Upper lobe of right lung (tissue), 1 donor: ENCODE measurements around the gene C1GALT1C1L. TPM values are rescaled to one million over a fixed set of nuclear protein-coding genes. Genes with fewer than 3 reads are reported as not detected.

Source experiments
- ATAC-seq: fragments of 200-7000 bp; cut with Tn5 transposase; one replicate; pipeline ENCODE4 v1.9.1; 2020; ENCODE audit warnings: mild to moderate bottlenecking, moderate library complexity
- DNase-seq: peaks from one replicate; pipeline ENCODE4 v3.0.0-alpha.2; 2020
- H3K27ac ChIP-seq: fragments of 200-600 bp; one replicate; pipeline ENCODE4 v1.8.0; 2022
- H3K27me3 ChIP-seq: fragments of 200-600 bp; one replicate; pipeline ENCODE4 v1.8.0; 2022; ENCODE audit warnings: mild to moderate bottlenecking
- H3K36me3 ChIP-seq: fragments of 200-600 bp; one replicate; pipeline ENCODE4 v1.8.0; 2022
- H3K4me1 ChIP-seq: fragments of 200-600 bp; one replicate; pipeline ENCODE4 v1.8.0; 2022
- H3K4me3 ChIP-seq: fragments of 200-600 bp; one replicate; pipeline ENCODE4 v1.8.0; 2022; ENCODE audit warnings: mild to moderate bottlenecking
- H3K9me3 ChIP-seq: fragments of 200-600 bp; one replicate; pipeline ENCODE4 v1.8.0; 2022
- intact Hi-C: fragments of 100-400 bp; cut with DNase I; formaldehyde crosslinking; loops from one replicate; pipeline ENCODE4 v1.11.0; 2022
- total RNA-seq: library from RNA; stranded (reverse); fragmentation: NEBNext Ultra II Directional; extraction: Animal tissue kit (Norgen Biotek cat#: 25700); gene quantifications from one replicate; pipeline ENCODE4 v1.2.1, GENCODE V29; 2021
- TF ChIP-seq, protein P1 (sequence below): fragments of 200-600 bp; IDR thresholded peaks from one replicate; pipeline ENCODE4 v1.8.0; 2022; ENCODE audit warnings: antibody characterized with exemption
- donor health status: DM: no; HTN: yes; CAD: no; lungs with severe emphysema.

C1GALT1C1L gene
- total RNA-seq, 1 donor from 2014 or later = 0.35 TPM

DNA sequence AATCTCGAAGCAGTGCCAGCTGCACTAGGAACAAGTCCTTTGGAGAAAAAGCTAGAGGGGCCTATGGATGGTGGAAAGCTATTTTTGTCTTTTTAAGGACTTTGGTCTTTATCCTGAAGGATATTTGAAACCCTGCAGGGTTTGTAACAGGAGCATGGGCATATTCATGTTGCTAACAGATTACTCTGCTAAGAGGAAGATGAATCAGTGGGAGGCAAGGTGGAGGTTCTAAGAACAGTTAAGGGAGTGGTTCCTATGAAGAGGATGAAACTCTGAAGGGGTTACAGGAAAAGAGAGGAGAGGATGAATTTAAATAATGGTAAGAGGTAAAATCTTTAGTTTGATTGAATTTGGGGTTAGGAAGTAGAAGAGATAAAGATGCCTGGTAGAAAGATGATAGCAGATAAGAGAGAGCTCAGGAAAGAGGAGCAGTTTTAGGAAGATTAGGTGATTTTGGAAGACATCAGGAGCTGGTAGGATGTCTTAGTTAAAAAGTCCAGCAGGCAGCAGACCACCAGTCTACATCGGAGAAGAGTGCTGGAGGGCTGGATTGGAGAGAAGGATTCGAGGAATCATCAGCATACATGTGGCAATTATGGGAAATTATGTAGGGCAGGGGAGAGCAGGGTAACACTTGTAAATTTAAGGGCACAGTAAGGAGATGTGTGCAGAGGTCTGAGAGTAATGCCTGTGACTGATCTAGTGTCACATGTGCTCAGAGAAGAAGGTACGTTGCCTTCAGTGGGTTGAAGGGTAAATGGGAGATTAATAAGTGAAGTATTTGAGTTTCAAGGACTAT, 39.3 kb upstream of the C1GALT1C1L start:
- intact Hi-C loops = no loop called here
- no peaks in the 10 kb centered on the region for H3K9me3 ChIP-seq
- ATAC-seq (no peak), DNase-seq (no peak)
- H3K4me1 ChIP-seq = no peaks in the 10 kb centered on the region
- H3K36me3 ChIP-seq = peaks cover 23% of the 10 kb centered on the region
- no peak overlapping the region for H3K27ac ChIP-seq
- no peaks in the 10 kb centered on the region for H3K27me3 ChIP-seq
- H3K4me3 ChIP-seq = no peak overlapping the region
- TF ChIP-seq, protein P1, sequence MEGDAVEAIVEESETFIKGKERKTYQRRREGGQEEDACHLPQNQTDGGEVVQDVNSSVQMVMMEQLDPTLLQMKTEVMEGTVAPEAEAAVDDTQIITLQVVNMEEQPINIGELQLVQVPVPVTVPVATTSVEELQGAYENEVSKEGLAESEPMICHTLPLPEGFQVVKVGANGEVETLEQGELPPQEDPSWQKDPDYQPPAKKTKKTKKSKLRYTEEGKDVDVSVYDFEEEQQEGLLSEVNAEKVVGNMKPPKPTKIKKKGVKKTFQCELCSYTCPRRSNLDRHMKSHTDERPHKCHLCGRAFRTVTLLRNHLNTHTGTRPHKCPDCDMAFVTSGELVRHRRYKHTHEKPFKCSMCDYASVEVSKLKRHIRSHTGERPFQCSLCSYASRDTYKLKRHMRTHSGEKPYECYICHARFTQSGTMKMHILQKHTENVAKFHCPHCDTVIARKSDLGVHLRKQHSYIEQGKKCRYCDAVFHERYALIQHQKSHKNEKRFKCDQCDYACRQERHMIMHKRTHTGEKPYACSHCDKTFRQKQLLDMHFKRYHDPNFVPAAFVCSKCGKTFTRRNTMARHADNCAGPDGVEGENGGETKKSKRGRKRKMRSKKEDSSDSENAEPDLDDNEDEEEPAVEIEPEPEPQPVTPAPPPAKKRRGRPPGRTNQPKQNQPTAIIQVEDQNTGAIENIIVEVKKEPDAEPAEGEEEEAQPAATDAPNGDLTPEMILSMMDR = no peak

DNA sequence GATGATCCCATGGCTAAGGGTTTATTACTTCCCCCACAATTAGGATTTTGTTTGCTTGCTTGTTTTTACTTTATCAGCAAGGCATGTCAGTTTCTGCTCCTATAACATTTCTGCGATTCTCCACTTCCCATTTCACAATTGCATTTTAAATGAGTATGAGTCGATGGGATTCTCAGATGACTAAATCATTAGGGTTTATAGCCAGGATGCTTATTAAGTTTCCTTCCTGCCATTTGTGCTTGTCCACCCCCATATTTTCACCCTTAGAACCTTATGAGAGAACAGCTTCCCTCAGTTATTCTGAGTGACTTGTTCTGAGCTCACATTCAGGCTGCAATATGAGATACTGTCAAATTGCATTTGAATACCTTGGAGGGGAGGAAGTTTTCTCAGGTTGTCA, 37.9 kb upstream of the C1GALT1C1L start:
- ATAC-seq (no peak), DNase-seq (no peak)
- Histone ChIP-seq H3K36me3 (peaks cover 19% of the 10 kb centered on the region), H3K9me3 (no peaks in the 10 kb centered on the region), H3K4me1 (no peaks in the 10 kb centered on the region), H3K27me3 (no peaks in the 10 kb centered on the region), H3K4me3 (no peak overlapping the region), H3K27ac (no peak overlapping the region)
- intact Hi-C loops = no loop called here
- TF ChIP-seq, protein P1 = no peak

DNA sequence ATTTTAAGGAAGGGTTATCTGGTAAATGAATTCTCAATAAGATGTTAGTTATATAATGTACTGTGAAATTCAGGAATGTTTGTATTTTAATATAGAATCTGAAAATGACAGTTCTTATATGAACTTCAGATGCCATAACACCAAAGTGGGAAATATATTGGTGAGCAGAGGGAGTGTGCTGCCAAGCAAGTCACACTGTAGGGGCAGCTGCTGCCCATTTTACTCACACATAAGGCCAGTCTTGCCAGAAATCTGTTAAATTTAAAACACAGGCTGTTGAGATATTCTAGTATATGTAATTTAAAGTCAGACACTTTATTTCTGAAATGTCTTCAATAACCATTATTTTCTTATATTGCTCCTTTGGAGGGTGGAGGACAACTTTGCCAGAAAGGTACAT, 34.6 kb upstream of the C1GALT1C1L start:
- ATAC-seq (no peak), DNase-seq (no peak)
- Histone ChIP-seq H3K27ac (no peak overlapping the region), H3K4me1 (no peaks in the 10 kb centered on the region), H3K4me3 (no peak overlapping the region), H3K9me3 (no peaks in the 10 kb centered on the region), H3K36me3 (peaks cover 23% of the 10 kb centered on the region), H3K27me3 (no peaks in the 10 kb centered on the region)
- intact Hi-C loops = no loop called here
- TF ChIP-seq, protein P1 = no peak

DNA sequence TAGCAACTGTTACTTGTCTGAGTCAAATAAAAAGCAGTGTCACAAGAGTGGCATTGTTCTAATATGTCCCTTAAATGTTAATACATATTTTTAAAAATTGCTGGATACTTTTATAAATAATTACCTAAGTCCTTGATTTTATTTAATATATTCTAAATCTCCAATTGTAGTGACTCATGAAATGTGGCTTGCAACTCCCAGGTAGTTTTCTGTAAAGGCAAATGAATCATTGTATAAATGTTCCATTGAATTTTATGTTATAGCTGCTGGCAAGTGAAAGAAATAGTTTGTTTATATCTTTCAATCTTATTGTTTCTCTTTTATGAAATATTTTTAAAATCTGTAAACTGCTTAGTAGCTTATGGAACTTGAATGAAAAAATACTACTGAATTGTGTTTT, 32.7 kb upstream of the C1GALT1C1L start:
- H3K4me1 ChIP-seq = no peaks in the 10 kb centered on the region
- H3K4me3 ChIP-seq = no peak overlapping the region
- no peaks in the 10 kb centered on the region for H3K9me3 ChIP-seq
- ATAC-seq = no peak
- H3K27ac ChIP-seq = no peak overlapping the region
- peaks cover 23% of the 10 kb centered on the region for H3K36me3 ChIP-seq
- intact Hi-C loops = no loop called here
- DNase-seq = no peak
- TF ChIP-seq, protein P1 = no peak
- no peaks in the 10 kb centered on the region for H3K27me3 ChIP-seq

DNA sequence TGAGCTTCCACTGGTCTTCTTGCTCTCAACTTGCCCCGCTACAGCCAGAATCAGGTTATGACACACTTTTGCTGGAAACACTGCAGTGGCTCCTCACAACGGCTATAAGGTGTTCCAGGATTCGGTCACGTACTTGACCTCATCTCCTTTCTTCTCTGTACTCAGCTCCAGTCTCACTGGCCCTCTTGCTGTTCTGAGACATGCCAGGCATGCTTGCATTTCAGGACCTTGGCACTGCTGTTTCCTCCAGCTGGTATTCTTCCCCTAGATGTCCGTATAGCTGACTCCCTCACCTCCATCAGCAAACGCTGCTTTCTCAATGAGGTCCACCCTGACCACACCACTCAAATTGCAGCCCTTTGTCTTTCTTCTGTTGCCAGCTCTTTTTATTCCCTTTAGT, 31.9 kb upstream of the C1GALT1C1L start:
- Histone ChIP-seq H3K36me3 (peaks cover 23% of the 10 kb centered on the region), H3K4me3 (no peak overlapping the region), H3K27ac (no peak overlapping the region), H3K27me3 (no peaks in the 10 kb centered on the region), H3K9me3 (no peaks in the 10 kb centered on the region), H3K4me1 (no peaks in the 10 kb centered on the region)
- peak; percentile 75 for ATAC-seq
- TF ChIP-seq, protein P1 = no peak
- intact Hi-C loops = no loop called here
- DNase-seq = no peak
